ENCODE data around the gene CROCC.

The CROCC gene

GRCh38 chr1:16988210-16988609 is 66.5 kb downstream of the CROCC start:
- no peak for DNase-seq

GRCh38 chr1:16989676-16990391 is 68.1 kb downstream of the CROCC start:
- no peak for DNase-seq

GRCh38 chr1:16991571-16991970 is 69.8 kb downstream of the CROCC start:
- no peak for DNase-seq

- no peak for DNase-seq
Observed at GRCh38 chr1:16992102-16992501, 70.4 kb downstream of the CROCC start.

- no peak for DNase-seq
Observed at GRCh38 chr1:16992675-16993074, 70.9 kb downstream of the CROCC start.

DNA sequence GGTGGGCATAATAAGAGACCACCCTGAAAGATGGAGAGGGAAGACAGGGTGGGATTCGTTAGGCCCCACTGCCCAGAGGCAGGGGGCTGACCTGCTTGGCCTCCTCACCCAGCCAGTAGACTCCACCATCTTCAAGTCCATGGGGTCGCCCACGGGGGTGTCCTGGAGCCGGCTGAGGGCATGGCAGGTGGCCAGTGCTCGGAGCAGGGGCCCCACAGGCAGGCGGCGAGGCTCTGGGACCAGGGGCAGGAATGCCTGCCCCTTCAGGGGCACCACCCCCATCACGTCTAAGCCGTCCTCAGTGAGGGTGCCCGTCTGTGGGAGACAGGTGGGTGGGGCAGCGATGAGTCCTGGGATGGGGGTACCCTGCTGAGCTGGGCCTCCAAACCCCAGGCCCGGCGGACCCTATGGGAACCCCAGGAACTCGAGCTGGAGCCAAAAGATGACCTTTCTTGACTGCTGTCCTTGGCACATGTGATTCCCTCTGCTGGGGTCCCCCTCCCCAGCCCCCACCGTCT is 71.8 kb downstream of the CROCC start:
- DNase-seq, result no peak

GRCh38 chr1:16996845-16997244 is 75.1 kb downstream of the CROCC start:
- no peak for DNase-seq

GRCh38 chr1:16998589-16998988 is 76.9 kb downstream of the CROCC start:
- no peak for DNase-seq

DNA sequence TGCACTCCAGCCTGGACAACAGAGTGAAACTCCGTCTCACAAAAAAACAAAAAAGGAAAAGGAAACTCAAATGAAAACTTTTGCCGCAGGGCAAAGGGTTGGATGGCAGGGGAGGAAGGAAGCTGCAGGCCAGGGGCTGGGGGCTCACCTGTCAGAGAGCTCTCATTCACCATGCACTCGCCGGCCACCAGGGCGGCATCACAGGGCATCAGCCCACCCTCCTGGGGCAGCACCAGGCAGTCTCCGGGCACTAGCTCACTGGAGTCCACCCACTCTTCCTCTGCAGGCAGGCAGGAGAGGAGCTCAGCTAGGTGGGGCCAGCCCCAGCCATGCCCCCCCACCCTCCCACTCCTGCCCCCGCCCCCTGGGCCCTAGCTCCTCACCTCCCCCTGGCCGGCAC is 78.1 kb downstream of the CROCC start:
- no peak for DNase-seq

DNA sequence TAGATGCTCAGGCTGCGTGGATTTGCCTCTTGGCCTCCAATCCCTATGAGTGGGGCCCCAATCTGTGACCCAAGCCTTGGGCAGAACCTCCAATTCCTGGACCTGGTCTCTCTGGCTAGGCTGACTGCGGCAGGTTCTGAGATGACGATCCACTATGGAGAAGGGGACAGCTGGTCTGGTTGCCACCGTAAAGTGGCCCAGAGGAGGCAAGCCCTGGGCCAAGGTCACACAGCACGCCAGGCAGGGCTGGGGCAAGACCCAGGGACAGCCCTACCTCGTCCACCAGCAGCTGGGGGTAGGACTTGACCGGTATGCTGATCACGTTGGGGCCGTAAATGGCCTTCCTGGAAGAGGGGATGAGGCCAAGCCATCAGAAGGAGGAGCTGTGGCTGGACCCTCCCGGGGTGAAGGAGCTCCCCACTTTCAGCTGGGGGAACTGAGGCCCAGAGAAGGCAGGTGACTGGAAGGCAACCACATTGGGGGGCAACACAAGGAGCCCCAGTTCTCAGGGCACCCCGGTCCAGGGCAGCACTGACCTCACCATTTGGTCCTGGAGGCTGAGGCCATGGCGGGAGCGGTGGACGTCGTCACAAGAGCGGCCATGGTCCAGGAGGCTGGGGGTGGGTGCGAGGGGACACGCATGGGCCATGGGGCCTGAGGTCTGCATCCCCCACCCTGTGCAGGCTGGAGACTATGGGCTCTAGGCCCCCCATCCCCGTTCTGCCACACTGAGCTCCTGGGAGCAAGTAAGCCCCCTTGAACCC is 80.2 kb downstream of the CROCC start:
- no peak for DNase-seq

DNA sequence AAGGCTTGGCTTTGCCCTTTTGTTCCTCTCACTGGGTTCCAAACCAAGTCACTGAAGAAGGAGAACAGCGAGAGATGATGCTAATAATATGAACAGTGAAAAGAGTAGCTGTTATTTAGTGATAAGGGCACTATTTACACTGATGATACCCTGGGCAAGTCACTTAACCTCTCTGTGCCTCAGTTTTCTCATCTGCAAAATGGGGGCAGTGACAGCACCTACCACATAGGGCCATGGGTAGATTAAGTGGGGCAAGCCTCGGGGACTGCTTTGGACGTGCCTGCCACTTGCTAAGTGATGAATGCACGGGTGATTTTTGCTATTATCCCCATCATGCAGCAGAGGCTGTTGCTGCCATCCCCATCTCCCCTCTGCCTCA is 80.8 kb downstream of the CROCC start:
- no peak for DNase-seq

- DNase-seq, result no peak
Observed at GRCh38 chr1:17004466-17005364, 83.0 kb downstream of the CROCC start.

- no peak for DNase-seq
Observed at GRCh38 chr1:17005365-17005740, 83.6 kb downstream of the CROCC start.

DNA sequence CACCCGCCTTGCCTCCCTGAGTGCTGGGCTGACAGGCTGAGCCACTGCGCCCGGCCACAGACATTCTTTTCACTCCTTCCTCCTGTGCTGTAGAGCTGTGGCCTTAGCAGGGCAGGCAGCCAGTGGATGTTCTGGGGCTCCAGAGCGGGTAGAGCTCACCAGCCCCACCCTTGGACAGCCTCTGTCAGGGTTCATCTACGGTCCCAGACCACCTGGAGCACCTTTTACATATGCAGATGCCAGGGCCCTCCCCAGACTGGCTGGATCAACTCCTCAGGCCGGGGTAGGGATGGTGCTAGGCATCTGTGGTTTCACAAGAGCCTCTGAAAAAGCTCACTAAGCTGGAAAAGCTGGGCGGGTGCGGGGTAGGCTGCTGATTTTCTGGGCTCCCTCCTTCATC is 85.4 kb downstream of the CROCC start:
- no peak for DNase-seq

DNA sequence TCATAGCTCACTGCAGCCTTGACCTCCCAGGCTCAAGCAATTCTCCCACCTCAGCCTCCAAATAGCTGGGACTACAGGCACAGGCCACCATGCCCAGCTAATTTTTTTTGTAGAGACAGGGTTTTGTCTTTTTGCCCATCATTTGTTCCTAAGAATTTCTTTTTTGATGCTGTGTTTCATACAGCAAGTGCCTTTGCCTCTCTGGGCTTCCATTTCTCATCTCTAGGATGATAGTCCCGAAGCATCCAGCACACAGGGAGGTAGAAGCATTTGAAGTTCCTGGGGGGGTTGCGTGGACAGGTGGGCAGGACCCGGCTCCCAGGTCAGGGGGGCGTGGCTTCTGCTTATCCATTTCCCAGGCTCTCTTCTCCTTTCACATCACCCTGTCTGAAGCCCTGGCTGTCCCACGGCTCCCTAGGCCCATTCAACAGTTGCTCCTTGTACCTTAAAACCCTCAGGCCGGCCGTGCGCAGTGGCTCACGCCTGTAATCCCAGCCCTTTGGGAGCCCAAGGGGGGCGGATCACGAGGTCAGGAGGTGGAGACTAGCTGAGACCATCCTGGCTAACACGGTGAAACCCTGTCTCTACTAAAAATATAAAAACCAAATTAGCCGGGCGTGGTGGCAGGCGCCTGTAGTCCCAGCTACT is 86.6 kb downstream of the CROCC start:
- DNase-seq, result no peak

DNA sequence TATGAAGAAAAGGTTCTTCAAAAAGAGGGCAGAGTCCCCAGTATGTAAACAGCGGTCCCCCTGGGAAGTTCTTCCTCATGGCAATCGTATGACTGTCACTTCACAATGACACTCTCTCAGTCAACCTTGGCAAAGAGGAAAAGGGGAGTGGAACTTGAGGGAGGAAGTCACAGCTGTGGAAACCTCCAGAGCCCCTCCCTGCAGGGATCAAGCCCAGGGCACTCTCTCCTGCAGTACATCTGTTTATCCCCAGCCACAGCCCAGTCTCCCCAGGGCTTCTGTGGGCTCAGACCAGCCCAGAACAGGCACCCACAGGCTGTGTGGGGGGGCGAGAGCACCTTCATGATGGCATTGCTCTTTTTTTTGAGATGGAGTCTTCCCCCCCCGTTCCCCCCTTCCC is 88.0 kb downstream of the CROCC start:
- no peak for DNase-seq

DNA sequence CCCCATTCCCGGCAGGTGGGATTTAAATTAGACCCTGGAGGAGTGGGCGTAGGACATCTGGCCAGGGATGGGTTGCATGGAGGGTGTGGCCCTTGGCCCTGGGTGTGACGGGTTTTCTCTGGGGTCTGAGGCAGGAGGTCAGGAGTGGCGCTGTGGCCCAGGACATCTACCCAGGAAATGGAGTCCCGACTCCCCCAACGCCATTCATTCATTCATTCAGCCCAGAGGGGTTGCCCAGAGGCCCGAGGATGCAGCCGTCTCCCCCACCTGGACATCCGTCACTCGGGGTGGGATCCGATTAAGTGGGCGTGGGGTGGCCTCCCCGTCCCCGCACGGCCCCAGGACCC is 89.3 kb downstream of the CROCC start:
- no peak for DNase-seq

GRCh38 chr1:17011439-17012307 is 89.9 kb downstream of the CROCC start, which contains the start of gene ATP13A2:
ATP13A2 (minus strand) TSS chr1:17011928; CDS start chr1:17011738, 190 bp downstream.
- peak; percentile 83 for DNase-seq

GRCh38 chr1:17012775-17013490 is 91.2 kb downstream of the CROCC start:
- no peak for DNase-seq

- no peak for DNase-seq
Observed at GRCh38 chr1:17013491-17014320, 92.0 kb downstream of the CROCC start.

Data from activated CD4-positive, CD25-positive, alpha-beta regulatory T cell treated with anti-CD3 and anti-CD28 coated beads, Interleukin-2, amount 50 U/mL, for 72 hours (primary cell).